ENCODE results near the gene ADPRHL1. TPM values are rescaled to one million over a fixed set of nuclear protein-coding genes. Genes with fewer than 3 reads are reported as not detected.

Gene ADPRHL1
- total RNA-seq, 2 experiments from 2014 or later, result 0.73 to 0.87 TPM

GRCh38 chr13:113417008-113417751 lies 36.1 kb downstream of the ADPRHL1 start:
- Mint-ChIP-seq H3K27me3 (ENCODE audit: low read depth) (no peaks in the 10 kb centered on the region), H3K4me3 (no peak overlapping the region), H3K4me1 (ENCODE audit: low read depth) (no peaks in the 10 kb centered on the region), H3K27ac (no peak overlapping the region), H3K9me3 (ENCODE audit: insufficient read depth) (no peaks in the 10 kb centered on the region), H3K36me3 (ENCODE audit: low read depth) (no peaks in the 10 kb centered on the region)
- DNase-seq (no peak), ATAC-seq (no peak)
- POLR2A ChIA-PET, result interaction anchor here (0.6 kb wide), 1 partner anchor 423 kb away, joined by 3 read pairs; no protein-coding TSS in a partner anchor
- CTCF ChIA-PET, result interaction anchor here (0.8 kb wide), 1 partner anchor 23 kb away, joined by 5 read pairs; no protein-coding TSS in a partner anchor

GRCh38 chr13:113415825-113416224 lies 37.5 kb downstream of the ADPRHL1 start:
- Mint-ChIP-seq H3K9me3 (ENCODE audit: insufficient read depth) (no peaks in the 10 kb centered on the region), H3K36me3 (ENCODE audit: low read depth) (no peaks in the 10 kb centered on the region), H3K4me1 (ENCODE audit: low read depth) (no peaks in the 10 kb centered on the region), H3K27ac (no peak overlapping the region), H3K4me3 (no peak overlapping the region), H3K27me3 (ENCODE audit: low read depth) (no peaks in the 10 kb centered on the region)
- CTCF ChIA-PET, result no interaction called here
- DNase-seq (no peak), ATAC-seq (no peak)
- POLR2A ChIA-PET, result no interaction called here

- no peak for DNase-seq
- ATAC-seq, result no peak
- H3K9me3 Mint-ChIP-seq (ENCODE audit: insufficient read depth), result no peaks in the 10 kb centered on the region
- no peaks in the 10 kb centered on the region for H3K4me1 Mint-ChIP-seq (ENCODE audit: low read depth)
- POLR2A ChIA-PET, result no interaction called here
- CTCF ChIA-PET, result no interaction called here
- H3K36me3 Mint-ChIP-seq (ENCODE audit: low read depth), result no peaks in the 10 kb centered on the region
- no peaks in the 10 kb centered on the region for H3K27me3 Mint-ChIP-seq (ENCODE audit: low read depth)
- no peak overlapping the region for H3K4me3 Mint-ChIP-seq
- H3K27ac Mint-ChIP-seq, result no peak overlapping the region
Measured at GRCh38 chr13:113415032-113415431, 38.3 kb downstream of the ADPRHL1 start.

GRCh38 chr13:113414335-113414734 lies 39.0 kb downstream of the ADPRHL1 start:
- H3K27ac Mint-ChIP-seq, result no peak overlapping the region
- POLR2A ChIA-PET, result no interaction called here
- no peaks in the 10 kb centered on the region for H3K27me3 Mint-ChIP-seq (ENCODE audit: low read depth)
- no peaks in the 10 kb centered on the region for H3K4me1 Mint-ChIP-seq (ENCODE audit: low read depth)
- no peaks in the 10 kb centered on the region for H3K36me3 Mint-ChIP-seq (ENCODE audit: low read depth)
- H3K9me3 Mint-ChIP-seq (ENCODE audit: insufficient read depth), result no peaks in the 10 kb centered on the region
- no peak for ATAC-seq
- H3K4me3 Mint-ChIP-seq, result no peak overlapping the region
- DNase-seq, result no peak
- CTCF ChIA-PET, result no interaction called here

- H3K27ac Mint-ChIP-seq, result no peak overlapping the region
- no peak for DNase-seq
- POLR2A ChIA-PET, result no interaction called here
- H3K4me1 Mint-ChIP-seq (ENCODE audit: low read depth), result no peaks in the 10 kb centered on the region
- CTCF ChIA-PET, result no interaction called here
- H3K36me3 Mint-ChIP-seq (ENCODE audit: low read depth), result no peaks in the 10 kb centered on the region
- no peak overlapping the region for H3K4me3 Mint-ChIP-seq
- no peaks in the 10 kb centered on the region for H3K9me3 Mint-ChIP-seq (ENCODE audit: insufficient read depth)
- no peak for ATAC-seq
- no peaks in the 10 kb centered on the region for H3K27me3 Mint-ChIP-seq (ENCODE audit: low read depth)
Measured at GRCh38 chr13:113413898-113414282, 39.4 kb downstream of the ADPRHL1 start.

- no peaks in the 10 kb centered on the region for H3K36me3 Mint-ChIP-seq (ENCODE audit: low read depth)
- H3K9me3 Mint-ChIP-seq (ENCODE audit: insufficient read depth), result no peaks in the 10 kb centered on the region
- no peaks in the 10 kb centered on the region for H3K4me1 Mint-ChIP-seq (ENCODE audit: low read depth)
- no peak overlapping the region for H3K27ac Mint-ChIP-seq
- DNase-seq, result no peak
- H3K4me3 Mint-ChIP-seq, result no peak overlapping the region
- ATAC-seq, result no peak
- H3K27me3 Mint-ChIP-seq (ENCODE audit: low read depth), result no peaks in the 10 kb centered on the region
- ChIA-PET POLR2A (no interaction called here), CTCF (no interaction called here)
Measured at GRCh38 chr13:113413178-113413897, 40.0 kb downstream of the ADPRHL1 start.

- ATAC-seq (no peak), DNase-seq (no peak)
- no peak overlapping the region for H3K4me3 Mint-ChIP-seq
- ChIA-PET POLR2A (no interaction called here), CTCF (no interaction called here)
- H3K27ac Mint-ChIP-seq, result no peak overlapping the region
- H3K4me1 Mint-ChIP-seq (ENCODE audit: low read depth), result no peaks in the 10 kb centered on the region
- no peaks in the 10 kb centered on the region for H3K9me3 Mint-ChIP-seq (ENCODE audit: insufficient read depth)
- H3K36me3 Mint-ChIP-seq (ENCODE audit: low read depth), result no peaks in the 10 kb centered on the region
- no peaks in the 10 kb centered on the region for H3K27me3 Mint-ChIP-seq (ENCODE audit: low read depth)
Measured at GRCh38 chr13:113412440-113412839, 40.8 kb downstream of the ADPRHL1 start.

GRCh38 chr13:113411216-113412023 lies 41.9 kb downstream of the ADPRHL1 start:
- CTCF ChIA-PET, result interaction anchor here (0.7 to 1.0 kb wide), 2 partner anchors 18 to 170 kb away, joined by 3 to 5 read pairs; no protein-coding TSS in a partner anchor
- Mint-ChIP-seq H3K4me3 (no peak overlapping the region), H3K36me3 (ENCODE audit: low read depth) (no peaks in the 10 kb centered on the region), H3K27me3 (ENCODE audit: low read depth) (no peaks in the 10 kb centered on the region), H3K4me1 (ENCODE audit: low read depth) (no peaks in the 10 kb centered on the region), H3K9me3 (ENCODE audit: insufficient read depth) (no peaks in the 10 kb centered on the region), H3K27ac (no peak overlapping the region)
- ATAC-seq, result no peak
- POLR2A ChIA-PET, result no interaction called here
- no peak for DNase-seq

GRCh38 chr13:113410472-113411201 lies 42.7 kb downstream of the ADPRHL1 start:
- Mint-ChIP-seq H3K4me3 (no peak overlapping the region), H3K27me3 (ENCODE audit: low read depth) (no peaks in the 10 kb centered on the region), H3K9me3 (ENCODE audit: insufficient read depth) (no peaks in the 10 kb centered on the region), H3K27ac (no peak overlapping the region), H3K36me3 (ENCODE audit: low read depth) (no peaks in the 10 kb centered on the region), H3K4me1 (ENCODE audit: low read depth) (no peaks in the 10 kb centered on the region)
- DNase-seq (no peak), ATAC-seq (no peak)
- ChIA-PET CTCF (interaction anchor here (1.0 kb wide), 1 partner anchor 17 kb away, joined by 3 read pairs; no protein-coding TSS in a partner anchor), POLR2A (no interaction called here)

GRCh38 chr13:113408562-113408961 lies 44.7 kb downstream of the ADPRHL1 start:
- no peak overlapping the region for H3K27ac Mint-ChIP-seq
- DNase-seq (no peak), ATAC-seq (no peak)
- CTCF ChIA-PET, result no interaction called here
- no peaks in the 10 kb centered on the region for H3K4me1 Mint-ChIP-seq (ENCODE audit: low read depth)
- no peaks in the 10 kb centered on the region for H3K36me3 Mint-ChIP-seq (ENCODE audit: low read depth)
- POLR2A ChIA-PET, result no interaction called here
- H3K4me3 Mint-ChIP-seq, result no peak overlapping the region
- H3K27me3 Mint-ChIP-seq (ENCODE audit: low read depth), result no peaks in the 10 kb centered on the region
- no peaks in the 10 kb centered on the region for H3K9me3 Mint-ChIP-seq (ENCODE audit: insufficient read depth)

- Mint-ChIP-seq H3K9me3 (ENCODE audit: insufficient read depth) (no peaks in the 10 kb centered on the region), H3K27me3 (ENCODE audit: low read depth) (no peaks in the 10 kb centered on the region), H3K27ac (no peak overlapping the region), H3K4me1 (ENCODE audit: low read depth) (no peaks in the 10 kb centered on the region), H3K4me3 (no peak overlapping the region), H3K36me3 (ENCODE audit: low read depth) (no peaks in the 10 kb centered on the region)
- POLR2A ChIA-PET, result no interaction called here
- ATAC-seq, result no peak
- CTCF ChIA-PET, result no interaction called here
- no peak for DNase-seq
Measured at GRCh38 chr13:113407531-113408393, 45.5 kb downstream of the ADPRHL1 start.

All from activated CD8-positive, alpha-beta T cell treated with anti-CD3 and anti-CD28 coated beads, Interleukin-2, amount 10 ng/mL, durations not matched to agents 7 days and 5 days (primary cell).